ENCODE measurements around the gene CDH3.
A peak's percentile ranks its signal among the peaks of the same experiment; 100 is the strongest.
"Not testable (repeated sequence)": the region's sequence is repeated elsewhere in the genome, so short reads cannot be mapped to it uniquely, and the experiment has no call there.

Gene CDH3

GRCh38 chr16:68707340-68708152, 62.4 kb downstream of the CDH3 start:
- no peak for DNase-seq

GRCh38 chr16:68710211-68710610, 65.1 kb downstream of the CDH3 start:
- DNase-seq, result no peak

DNA sequence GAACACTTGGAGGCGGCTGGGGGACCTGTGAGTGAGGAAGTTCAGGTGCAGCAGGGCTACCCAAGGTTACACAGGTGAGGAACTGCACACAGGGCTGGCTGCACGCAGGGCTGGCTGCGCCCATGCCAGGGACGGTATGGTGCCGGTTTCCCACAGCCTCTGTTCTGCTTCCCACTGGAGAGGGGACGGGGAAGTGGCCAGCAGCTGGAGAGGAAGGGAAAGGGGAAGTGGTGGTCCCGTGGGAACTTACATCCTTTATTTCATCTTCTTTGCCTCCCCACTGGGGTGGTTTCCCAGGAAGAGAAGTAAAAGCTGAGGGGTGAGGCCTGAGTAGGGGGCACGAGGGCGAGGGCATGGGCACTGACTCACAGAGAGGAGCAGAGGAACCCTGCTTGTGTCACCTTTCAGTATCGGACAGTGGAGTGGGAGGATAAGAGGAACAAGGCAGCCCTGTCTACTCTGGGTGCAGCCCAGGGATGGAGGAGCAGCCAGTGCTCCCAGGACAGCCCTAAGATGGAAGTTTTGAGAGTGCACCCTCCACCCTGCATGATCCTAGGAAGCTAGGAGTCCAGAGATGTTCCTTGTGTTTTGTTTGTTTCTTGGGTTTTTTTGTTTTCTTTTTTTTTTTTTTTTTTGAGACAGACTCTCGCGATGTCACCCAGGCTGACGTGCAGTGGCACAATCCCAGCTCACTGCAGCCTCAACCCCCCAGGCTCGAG, 66.5 kb downstream of the CDH3 start:
- no peak for DNase-seq

- DNase-seq, result no peak
Measured at GRCh38 chr16:68713361-68713760, 68.3 kb downstream of the CDH3 start.

- no peak for DNase-seq
Measured at GRCh38 chr16:68715471-68715870, 70.4 kb downstream of the CDH3 start.

DNA sequence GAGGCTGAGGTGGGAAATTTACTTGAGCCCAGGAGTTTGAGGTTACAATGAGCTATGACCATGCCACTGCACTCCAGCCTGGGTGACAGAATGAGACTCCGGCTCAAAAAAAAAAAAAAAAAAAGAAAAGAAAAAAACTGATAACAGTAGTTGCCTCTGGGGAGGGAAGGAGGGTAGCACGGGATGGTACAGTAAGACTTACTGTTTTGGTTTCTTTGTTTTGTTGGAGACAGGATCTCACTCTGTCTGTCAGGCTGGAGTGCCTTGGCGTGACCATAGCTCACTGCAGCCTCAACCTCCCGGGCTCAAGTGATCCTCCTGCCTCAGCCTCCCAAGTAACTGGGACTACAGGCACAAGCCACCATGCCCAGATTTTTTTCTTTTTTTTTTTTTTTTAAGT, 71.4 kb downstream of the CDH3 start:
- not testable (repeated sequence) for DNase-seq

- DNase-seq, result no peak
Measured at GRCh38 chr16:68717684-68718083, 72.6 kb downstream of the CDH3 start.

GRCh38 chr16:68718590-68718989, 73.5 kb downstream of the CDH3 start:
- DNase-seq, result no peak

GRCh38 chr16:68719993-68720489, 74.9 kb downstream of the CDH3 start:
- DNase-seq, result no peak

DNA sequence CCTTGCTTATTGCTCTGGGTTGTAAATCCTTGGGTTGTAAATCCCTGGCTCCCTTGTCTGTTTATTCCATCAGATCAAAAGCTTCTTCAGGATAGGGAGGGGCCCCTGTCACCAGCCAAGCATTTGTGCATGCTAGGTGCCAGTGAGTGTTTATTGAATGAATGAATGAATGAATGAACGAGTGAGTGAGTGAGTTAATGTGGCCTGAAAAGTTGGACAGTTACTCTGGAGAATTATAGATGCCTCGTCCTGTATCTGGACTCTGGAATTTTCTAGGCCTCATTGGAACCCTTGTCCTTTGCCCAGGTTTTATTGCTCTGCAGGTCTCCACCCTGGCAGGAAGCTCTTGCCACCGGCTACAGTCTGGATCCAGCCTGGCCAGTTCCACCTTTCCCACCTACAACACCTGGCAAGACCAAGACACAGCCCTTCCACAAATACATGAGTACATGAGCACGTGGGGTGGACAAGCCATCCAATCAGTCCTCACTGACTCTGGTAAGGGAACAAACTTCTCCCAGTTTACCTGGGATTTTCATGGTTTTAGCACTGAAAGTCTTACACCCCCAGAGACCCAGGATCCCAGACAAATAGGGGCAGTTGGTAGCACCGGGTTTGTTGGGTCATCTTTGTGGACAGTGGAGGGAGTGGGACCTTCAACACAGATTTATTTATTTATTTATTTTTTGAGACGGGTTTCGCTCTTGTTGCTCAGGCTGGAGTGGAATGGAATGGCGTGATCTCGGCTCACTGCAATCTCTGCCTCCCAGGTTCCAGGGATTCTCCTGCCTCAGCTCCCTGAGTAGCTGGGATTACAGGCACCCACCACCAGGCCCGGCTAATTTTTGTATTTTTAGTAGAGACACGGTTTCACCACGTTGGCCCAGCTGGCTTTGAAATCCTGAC, 77.3 kb downstream of the CDH3 start:
- DNase-seq, result no peak

DNA sequence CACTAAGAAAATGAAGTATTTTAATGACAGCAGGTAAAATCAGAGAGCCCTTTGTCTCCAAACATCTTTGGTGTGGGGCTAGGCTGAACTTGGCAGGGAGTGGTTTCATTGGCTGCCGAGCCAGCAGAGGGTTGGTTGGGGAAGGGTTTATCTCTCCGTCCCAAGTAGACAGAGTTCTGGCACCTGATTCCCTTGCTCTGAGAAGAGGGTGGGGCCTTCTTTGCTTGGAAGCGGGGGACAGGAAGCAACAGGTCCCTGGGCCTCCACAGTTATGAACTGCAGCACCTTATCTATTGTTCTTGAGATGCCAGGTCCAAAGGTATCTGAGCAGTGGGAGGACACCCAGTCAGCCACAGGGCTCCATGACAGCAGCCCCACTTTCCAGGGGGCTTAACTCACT, 79.7 kb downstream of the CDH3 start:
- DNase-seq, result no peak

DNA sequence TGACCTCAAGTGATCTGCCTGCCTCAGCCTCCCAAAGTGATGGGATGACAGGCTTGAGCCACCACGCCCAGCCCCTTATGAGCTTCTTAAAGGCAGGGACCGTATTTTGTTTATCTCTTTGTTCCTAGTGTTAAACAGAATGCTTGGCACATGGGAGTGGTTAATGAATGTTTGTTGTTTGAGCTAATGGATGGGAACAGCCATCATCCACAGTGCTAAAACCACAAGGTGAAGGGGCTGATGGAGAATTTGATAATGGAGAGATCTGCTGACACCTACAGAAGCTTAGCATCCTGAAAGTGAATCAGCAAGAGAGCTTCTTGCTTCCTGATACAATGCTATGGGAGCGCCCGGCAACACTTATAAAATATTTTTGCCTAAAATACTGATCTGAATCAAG, 83.4 kb downstream of the CDH3 start:
- no peak for DNase-seq

GRCh38 chr16:68731637-68732036, 86.5 kb downstream of the CDH3 start:
- no peak for DNase-seq

DNA sequence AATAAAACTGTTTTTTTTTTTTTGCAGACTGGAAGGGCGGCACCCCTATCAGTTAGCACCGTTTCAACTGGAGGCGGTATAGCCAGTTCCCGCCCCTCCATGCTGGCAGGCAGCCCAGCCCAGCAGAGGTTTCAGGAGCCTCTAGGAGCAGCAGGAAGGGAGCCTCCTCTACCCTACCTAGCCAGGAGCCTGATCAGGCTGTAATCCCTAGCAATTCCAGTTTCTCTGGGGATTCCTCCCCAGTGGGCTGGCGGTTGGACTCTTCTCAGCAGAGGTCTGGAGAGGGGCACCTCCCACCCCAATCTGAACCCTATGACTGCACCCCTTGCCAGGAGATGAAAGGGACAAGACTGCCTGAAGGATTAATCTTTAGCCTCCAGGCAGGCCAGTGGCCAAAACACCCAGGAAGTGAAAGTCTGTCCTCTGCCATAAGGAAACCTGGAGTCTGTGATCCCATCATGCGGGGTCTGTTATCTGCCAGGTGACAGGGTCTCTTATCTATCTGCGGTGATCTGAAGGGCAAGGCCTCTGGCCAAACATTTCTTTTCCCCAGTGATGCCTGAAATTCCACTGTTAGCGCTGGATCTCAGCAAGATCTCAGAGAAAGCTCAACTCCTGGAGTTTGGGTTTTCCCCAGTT, 87.1 kb downstream of the CDH3 start:
- peak; percentile 21 for DNase-seq

DNA sequence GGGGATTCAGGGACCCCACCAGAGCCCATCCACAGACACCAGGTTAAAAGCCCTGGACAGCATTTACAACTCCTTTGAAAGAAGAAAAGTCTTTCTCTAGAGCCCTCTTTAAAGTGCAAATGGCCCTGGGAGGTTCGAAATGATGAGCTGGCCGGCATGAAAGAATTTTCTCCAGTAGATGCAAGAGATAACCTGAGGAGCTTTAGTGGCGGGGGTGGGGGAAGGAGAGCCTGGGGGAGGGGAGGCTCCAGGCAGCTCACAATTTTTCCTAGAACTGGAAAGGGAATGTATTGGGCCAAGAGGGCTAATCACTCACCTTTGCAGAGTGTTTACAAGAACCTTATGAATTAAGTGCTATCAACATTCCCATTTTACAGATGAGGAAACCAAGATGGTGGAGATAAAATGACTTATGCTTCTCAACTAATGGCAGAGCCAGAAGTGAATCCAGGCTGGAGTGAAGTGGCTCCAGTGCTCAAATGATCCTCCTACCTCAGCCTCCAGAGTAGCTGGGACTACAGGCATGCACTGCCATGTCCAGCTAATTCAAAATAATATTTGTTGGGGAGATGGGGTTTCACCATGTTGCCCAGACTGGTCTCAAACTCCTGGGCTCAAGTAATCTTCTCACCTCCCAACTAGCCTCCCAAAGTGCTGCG, 87.8 kb downstream of the CDH3 start:
- no peak for DNase-seq

- no peak for DNase-seq
Measured at GRCh38 chr16:68733570-68733969, 88.5 kb downstream of the CDH3 start.

- no peak for DNase-seq
Measured at GRCh38 chr16:68734782-68735181, 89.7 kb downstream of the CDH3 start.

GRCh38 chr16:68736561-68736960, 91.5 kb downstream of the CDH3 start:
- no peak for DNase-seq

DNA sequence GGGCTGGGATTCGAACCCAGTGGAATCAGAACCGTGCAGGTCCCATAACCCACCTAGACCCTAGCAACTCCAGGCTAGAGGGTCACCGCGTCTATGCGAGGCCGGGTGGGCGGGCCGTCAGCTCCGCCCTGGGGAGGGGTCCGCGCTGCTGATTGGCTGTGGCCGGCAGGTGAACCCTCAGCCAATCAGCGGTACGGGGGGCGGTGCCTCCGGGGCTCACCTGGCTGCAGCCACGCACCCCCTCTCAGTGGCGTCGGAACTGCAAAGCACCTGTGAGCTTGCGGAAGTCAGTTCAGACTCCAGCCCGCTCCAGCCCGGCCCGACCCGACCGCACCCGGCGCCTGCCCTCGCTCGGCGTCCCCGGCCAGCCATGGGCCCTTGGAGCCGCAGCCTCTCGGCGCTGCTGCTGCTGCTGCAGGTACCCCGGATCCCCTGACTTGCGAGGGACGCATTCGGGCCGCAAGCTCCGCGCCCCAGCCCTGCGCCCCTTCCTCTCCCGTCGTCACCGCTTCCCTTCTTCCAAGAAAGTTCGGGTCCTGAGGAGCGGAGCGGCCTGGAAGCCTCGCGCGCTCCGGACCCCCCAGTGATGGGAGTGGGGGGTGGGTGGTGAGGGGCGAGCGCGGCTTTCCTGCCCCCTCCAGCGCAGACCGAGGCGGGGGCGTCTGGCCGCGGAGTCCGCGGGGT, 92.1 kb downstream of the CDH3 start, which contains the start of gene CDH1:
TSS of gene CDH1 (plus strand) at position 247 of the 684 bp plus-strand sequence. CDS start at position 371, 124 bp downstream.
- peak; percentile 75 for DNase-seq

- peak; percentile 33 for DNase-seq
Measured at GRCh38 chr16:68737730-68738629, 92.9 kb downstream of the CDH3 start.
